GM19438 (cell line): Measurements from ENCODE around the gene CTF1.
"Not testable (repeated sequence)": the region's sequence is repeated elsewhere in the genome, so short reads cannot be mapped to it uniquely, and the experiment has no call there.

Experiments
- ATAC-seq: cut with Tn5 transposase; IDR thresholded peaks from one replicate; pipeline ENCODE4 v1.9.1; 2021; ENCODE audit warnings: low read depth; ENCODE audit not compliant: unreplicated experiment

Gene CTF1

DNA sequence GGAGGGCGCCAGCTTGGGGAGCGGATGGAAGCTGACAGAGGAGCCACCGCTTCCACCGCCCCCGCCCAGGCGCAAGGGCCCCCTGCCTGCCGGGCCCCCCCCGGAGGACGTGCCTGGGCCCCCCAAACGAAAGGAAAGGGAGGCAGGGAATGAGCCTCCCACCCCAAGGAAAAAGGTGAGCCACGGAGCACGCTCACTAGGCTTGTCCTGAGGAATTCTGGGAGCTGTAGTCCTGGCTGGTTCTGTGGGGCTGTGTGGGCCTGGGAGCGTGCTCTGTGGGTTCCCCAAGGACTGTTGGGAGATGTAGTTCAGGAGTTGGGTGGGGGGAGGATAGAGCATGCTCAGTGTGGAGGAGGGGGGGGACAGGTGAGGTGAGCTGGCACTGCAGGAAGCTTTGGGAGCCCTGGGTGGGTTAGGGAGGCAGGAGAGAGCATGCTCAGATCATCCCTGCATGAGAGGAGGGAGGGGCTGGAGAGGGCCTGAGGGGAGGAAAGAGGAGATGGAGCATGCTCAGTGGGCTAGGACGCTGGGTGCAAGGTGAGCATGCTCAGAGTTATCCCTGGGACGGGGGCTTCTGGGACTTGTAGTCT is 31.5 kb downstream of the CTF1 start:
- ATAC-seq: no peak

DNA sequence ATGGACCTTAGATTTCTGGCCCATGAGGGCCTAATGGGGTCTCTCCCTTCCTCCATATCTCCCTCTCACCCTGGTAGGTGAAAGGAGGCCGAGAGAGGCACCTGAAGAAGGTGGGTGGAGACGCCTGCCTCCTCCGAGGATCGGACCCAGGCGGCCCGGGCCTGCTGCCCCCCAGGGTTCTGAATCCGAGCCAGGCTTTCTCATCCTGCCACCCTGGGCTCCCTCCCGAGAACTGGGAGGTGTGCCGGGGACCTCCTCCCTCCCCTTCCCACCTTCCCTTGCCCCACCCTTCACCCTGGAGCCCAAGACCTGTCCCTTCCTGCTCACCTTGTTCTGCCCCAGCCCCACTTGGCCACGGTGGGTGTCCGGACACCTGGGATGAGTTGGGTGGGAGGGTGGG is 32.0 kb downstream of the CTF1 start:
- no peak for ATAC-seq

DNA sequence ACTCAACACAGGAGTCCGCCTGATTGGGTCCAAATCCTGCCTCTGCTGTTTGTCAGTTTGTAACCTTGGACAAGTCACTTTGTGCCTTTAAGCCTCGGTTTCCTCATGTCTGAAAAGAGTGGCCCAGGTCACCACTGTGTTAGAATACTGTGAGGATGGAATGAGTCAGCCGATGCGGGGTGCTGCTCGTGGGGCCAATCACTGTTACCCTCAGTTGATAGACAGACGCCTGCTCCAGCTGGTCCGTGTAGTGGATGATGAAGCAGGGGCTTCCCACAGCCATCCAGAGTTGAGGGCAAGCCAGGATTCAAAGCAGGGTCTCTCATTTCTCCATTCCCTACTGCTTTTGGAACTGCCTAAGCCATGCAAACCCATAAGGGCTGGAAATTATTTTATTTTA is 32.8 kb downstream of the CTF1 start:
- ATAC-seq: no peak

DNA sequence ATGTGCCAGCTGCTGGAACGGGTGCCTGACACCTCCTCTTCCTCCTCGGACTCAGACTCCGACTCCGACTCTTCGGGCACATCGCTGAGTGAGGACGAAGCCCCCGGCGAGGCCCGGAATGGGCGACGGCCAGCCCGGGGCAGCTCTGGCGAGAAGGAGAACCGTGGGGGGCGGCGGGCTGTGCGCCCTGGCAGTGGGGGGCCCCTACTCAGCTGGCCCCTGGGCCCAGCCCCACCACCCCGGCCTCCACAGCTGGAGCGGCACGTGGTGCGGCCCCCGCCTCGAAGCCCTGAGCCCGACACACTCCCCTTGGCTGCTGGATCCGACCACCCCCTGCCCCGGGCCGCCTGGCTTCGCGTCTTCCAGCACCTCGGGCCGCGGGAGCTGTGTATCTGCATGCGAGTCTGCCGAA is 33.8 kb downstream of the CTF1 start:
- no peak for ATAC-seq

DNA sequence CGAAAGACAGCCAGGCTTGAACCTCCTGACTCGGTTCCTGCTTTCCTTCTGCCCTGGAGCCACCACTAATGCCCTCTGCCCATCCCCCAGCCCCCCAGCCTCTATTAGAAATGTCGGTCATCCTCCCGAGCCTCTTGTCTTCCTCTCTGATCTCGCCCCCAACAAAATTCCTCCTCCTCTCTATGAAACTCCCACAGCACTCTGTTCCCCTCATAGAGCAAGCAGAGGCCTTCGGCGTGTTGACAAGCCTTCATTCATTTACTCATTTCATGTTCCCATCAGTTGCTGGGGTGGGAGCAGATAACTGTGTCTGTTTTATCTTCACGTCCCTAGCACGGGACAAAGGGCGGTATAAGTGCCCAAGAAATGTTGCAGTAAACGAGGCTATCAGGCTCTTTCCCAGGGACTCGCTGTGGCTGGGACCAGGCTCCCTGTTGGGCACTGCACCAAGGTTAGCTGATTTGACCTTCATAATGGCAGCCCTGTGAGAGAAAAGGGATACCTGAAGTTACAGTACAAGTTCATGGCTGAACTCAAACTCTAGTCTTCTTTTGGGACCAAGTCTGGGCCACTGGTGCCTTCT is 34.7 kb downstream of the CTF1 start:
- ATAC-seq: no peak

DNA sequence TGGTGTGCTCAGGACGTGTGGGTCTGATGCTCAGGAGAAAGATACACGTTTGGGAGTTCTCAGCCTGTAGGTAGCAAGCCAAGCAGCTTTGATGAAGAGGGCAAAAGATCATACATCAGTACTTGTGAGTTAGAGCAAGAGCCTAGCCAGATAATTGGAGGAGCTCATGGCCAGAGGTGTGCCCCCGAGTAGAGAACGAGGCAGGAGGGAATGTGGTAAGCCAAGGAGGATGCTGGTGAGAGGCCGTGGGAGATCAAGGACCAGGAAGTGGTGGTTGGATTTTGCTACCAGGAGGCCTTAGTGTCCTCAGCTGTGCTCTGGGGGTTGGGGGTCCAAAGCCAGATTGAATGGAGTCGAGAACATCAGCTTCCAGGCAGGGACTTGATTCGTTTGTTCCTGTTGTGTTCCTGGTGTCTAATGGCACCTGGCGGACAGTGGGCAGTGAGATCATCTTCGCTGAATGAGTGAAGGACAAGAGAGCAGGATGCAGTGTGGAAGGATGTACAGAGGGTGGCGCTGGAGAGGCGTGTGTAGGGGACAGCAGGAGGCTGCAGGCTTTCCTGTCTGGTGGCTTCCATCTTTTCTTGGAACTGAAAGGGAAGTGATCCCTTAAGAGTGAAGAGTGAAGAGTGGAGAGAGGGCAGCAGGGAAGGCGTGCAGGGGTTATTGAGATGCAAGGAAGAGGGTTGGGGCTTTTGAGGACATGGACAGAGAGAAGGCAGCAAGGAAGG is 38.6 kb downstream of the CTF1 start:
- no peak for ATAC-seq

DNA sequence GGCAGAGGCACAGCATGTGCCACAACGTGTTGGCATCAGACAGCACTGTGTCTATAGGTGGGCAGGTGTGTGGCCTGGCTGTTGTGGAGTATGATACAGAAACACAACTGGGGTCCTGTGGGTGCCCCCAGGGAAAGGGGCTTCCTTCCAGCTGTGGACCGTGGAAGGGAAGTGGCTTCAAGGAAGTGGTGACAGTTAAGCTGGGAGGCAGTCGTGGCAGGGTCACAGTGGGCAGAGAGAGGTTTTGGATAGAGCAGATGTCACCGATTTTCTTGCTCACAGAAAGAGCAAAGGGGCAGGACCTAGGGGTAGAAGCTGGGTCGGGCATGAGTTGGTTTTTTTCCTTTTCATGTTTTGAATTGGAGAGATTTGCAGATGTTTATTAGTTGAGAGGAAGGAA is 41.3 kb downstream of the CTF1 start:
- no peak for ATAC-seq

DNA sequence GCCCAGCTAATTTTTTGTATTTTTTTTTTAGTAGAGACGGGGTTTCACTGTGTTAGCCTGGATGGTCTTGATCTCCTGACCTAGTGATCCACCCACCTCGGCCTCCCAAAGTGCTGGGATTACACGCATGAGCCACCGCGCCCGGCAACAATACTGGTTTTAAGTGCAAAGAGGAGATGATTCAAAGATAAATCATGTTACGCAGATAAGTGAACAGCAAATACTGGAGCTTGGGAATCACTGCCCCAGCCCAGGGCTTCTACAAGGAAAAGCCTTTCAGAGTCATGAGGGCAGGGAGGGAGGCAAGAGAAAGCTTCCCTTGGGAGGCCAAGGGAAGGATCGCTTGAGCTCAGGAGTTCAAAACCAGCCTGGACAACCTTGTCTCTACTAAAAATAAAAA is 43.2 kb downstream of the CTF1 start:
- not testable (repeated sequence) for ATAC-seq

DNA sequence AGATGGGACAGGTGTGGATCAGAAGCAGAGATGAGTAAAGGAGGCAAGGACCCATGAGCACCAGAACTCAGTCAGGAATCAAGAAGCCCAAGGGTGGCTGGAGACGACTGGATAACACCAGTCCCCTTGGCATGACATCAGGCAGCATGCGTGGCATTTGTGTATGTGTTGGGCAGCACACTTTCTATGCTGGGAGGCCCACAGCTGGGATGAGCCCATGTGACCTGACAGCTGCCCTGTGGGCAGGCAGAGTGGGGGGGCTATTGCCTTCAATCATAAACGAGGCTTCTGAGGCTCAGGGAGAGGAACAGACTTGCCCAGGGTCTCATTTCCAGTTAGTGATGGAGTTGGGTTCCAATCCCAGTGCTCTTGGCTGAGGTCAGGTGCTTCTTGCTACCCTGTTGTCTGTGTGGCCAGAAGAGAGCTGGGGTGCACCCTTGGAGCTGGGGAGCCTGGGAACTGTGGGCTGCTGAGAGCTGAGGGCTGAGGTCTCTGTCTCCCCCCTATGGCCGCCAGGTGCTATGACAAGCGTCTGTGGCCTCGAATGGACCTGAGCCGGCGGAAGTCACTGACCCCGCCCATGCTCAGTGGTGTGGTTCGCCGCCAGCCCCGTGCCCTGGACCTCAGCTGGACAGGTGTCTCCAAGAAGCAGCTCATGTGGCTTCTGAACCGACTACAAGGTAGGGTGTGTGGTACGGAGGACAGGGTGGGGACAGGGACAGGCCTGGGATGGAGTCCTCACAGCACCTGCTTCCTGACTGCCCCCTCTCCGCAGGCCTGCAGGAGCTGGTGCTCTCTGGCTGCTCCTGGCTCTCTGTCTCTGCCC is 45.4 kb downstream of the CTF1 start:
- peak; percentile 72 for ATAC-seq

DNA sequence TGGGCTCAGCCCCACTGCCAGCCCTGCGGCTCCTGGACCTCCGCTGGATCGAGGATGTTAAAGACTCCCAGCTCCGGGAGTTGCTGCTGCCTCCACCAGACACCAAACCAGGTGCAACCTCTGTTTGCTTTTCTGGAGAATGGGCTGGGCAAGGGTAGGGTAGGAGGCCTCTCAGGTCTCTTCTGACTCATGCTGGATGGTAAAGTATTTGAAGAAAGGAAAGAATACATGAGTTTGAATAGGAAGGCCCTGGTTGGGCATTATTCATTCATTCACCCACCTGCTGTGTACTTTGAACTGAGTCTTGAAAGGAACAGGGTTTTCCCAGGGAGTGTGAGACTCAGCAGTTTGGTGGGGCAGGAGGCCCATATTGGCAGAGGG is 46.0 kb downstream of the CTF1 start:
- ATAC-seq: no peak

DNA sequence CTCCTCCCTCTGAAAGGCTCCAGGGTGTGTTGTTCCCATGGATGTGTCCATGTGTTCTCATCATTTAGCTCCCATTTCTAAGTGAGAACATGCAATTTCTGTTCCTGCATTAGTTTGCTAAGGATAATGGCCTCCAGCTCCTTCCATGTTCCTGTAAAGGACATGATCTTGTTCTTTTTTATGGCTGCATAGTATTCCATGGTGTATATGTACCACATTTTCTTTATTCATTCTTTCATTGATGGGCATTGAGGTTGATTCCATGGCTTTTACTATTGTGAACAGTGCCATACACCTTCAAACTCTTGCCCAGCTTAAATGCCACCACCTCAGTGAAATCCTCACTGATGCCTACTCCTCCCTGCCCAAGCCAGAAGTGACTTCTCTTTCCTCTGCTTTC is 47.9 kb downstream of the CTF1 start:
- no peak for ATAC-seq

DNA sequence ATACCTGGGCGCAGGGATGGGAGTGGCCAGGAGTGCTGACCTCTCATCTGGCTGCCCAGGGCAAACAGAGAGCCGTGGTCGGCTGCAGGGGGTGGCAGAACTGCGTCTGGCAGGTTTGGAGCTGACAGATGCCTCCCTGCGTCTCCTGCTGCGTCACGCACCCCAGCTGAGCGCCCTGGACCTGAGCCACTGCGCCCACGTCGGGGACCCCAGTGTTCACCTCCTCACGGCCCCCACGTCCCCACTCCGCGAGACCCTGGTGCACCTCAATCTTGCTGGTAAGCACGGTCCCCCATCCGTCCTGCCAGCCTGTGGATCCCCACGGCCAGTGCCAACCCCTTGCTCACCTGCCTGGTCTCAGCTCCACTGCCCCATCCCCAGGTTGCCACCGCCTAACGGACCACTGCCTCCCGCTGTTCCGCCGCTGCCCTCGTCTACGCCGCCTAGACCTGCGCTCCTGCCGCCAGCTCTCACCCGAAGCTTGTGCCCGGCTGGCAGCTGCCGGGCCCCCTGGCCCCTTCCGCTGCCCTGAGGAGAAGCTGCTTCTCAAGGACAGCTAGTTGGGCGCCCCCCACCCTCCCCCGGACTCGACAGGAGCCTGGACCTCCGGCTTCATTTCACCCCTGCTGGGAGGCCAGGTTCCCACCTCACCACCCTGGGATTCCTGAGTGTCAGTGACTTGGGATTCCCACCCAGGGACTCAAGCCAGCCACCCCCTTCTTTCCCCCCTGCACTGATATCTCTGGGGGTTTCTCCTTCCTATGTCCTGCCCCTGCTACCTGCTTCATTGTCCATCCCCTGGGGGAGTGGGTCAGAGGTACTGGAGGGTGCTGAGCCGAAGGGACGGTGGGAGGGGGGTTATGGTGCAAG is 50.5 kb downstream of the CTF1 start:
- no peak for ATAC-seq

DNA sequence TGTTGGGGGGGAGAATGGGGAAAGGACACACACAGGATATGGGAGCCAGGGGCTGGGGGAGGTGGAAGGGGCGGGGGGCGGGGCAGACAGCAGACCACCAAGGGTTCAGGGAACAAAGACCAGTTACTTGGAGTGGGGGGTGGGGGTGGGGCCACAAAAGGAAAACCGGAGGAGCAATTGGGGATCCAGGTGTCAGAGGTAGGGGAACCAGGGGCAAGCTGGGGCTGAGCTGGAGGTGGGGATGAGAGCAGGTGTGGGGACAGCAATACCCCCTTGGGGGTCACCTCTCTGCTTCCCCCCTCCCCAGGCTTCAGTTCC is 51.1 kb downstream of the CTF1 start:
- no peak for ATAC-seq

DNA sequence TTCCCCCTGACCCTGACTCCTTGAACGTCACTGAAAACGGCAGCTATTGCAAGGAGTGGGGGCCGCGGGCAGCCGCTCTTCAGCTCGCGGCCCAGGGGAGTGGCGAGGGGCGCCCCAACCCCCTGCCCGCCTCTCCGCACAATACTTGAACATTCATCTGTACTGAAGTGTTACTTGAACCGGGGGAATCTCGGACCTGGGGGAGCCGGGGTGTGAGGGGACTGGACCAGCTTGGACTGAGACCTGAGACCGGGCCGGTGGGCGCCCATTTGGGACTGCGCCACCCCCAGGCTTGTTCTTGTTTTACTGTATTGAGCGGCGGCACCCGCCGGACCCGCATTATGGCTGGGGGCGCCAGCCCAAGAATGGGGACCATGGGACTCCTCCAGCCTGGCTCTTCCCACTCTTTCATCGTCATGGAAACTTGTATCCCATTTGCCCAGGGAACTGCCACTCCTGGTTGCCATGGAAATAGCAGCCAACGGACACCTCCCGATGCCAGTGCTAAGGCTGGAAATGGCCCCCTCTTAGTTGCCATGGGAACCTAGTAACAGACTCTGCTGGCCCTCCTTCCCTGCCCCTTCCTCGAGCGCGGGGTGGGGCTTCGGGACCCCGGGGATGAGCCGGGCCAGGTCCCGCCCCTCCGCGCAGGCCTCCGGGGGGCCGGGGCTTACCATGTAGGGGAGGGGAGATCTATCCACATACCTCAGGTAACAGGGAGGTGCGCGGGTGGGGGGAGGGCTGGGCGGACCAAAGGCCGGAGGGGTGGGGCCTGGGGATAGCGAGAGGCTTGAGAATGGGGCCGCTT is 51.6 kb downstream of the CTF1 start:
- ATAC-seq: no peak

DNA sequence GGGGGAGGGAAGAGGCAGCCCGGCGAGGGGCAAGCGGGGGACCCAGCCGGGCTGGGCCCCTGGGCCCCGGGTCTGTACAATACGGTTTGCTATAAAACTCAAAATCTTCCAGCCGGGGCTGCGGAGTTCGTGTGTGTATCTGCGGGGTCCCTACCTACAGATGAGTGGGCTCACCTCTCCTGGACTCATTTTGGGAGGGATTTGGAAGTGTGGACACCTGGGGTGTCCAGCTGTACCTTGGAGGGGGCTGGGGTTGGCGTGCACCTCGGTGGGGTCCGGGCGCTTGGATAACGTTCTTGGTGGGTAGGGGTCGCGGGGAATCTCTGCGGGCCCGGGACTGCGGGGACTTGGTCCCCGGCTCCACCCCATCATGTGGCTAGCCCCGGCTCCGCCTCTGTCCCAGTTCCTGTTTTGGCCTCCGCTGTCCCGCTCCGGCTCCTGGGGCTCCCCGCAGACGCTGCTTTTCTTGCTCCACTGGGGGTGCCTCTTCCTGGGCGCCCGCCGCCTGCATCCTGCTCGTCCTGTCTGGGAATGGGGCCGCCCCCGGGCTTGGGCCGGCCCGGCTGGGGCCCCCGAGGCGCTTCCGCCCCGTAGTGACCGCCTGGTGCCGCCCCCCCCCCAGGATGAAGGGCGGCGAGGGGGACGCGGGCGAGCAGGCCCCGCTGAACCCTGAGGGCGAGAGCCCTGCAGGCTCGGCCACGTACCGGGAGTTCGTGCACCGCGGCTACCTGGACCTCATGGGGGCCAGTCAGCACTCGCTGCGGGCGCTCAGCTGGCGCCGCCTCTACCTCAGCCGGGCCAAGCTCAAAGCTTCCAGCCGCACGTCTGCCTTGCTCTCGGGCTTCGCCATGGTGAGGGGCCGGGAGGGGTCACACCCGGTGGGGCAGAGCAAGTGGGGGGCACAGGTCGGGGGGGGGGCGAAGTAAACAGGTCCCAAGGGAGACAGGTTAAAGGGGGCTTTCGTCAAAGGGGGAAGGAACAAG is 52.5 kb downstream of the CTF1 start, which contains the start of gene ORAI3:
TSS of gene ORAI3 (plus strand) at position 402 of the 983 bp plus-strand sequence. CDS start at position 624, 222 bp downstream.
- ATAC-seq: peak; percentile 56

DNA sequence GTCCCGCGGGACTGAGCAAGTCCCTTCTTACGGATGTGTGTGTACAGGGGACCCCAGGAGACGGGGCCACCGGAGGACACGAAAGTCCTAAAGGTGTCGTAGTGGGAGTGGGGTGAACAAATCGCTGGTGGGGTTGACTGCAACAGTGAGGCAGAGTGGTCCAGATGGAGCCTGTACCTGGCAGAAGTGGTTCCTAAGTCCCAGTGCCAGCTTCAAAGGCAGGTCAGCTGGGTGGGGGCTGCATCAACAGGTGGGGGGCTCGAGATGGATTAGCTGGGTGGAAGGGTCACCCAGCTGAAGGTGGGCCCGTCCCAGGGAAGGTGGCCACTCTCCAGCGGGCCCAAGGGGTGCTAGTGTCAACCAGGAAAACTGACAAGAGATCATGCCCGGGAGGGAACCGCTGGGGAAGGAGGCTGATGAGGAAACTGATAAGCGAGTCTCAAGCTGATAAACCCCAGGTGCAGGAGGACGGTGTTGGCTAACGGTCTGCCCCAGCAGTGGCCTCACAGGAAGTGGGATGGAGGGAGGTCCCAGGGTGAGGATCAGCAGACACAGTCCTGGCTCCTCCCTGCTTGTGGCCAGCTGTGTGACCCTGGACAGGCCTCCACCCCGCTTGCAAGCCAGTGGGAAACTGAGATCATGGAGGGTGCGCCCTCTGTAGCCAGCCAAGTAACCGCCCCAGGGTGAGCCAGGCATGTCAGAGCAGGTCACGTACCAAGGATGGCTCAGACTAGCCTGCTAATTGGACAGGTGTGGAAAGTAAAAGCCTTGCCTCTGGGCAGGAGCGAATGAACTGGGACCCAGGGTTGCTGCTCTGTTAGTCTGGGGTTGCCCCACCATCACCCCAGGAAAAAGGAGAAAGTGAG is 53.5 kb downstream of the CTF1 start:
- ATAC-seq: peak; percentile 54

DNA sequence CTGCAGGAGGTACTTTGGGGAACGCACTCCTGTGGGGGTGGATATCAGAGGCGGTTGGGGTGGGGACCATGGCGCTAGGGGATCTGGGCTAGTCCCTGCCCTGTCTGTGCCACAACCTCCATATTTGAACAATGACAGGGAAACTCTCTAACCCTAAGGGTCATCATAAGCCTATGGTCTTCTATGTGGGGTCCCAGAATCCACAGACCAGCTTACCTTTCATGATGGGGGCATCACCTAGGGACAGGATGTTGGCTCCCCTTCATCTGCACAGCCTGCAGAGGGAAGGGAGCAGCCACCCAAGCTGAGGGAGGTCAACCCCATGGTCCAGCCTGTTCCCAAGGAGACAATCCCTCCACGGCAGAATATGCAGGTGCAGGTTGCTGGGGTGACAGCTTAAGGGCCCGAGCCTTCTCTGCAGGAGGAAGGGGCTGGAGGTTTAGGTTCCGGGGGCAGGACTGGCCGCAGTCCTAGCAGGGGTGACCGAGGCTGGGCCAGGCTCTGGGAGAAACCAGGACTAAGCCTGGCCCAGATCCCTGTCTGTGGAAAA is 54.2 kb downstream of the CTF1 start:
- no peak for ATAC-seq
